ENCODE data around the gene GSN.

GSN gene

DNA sequence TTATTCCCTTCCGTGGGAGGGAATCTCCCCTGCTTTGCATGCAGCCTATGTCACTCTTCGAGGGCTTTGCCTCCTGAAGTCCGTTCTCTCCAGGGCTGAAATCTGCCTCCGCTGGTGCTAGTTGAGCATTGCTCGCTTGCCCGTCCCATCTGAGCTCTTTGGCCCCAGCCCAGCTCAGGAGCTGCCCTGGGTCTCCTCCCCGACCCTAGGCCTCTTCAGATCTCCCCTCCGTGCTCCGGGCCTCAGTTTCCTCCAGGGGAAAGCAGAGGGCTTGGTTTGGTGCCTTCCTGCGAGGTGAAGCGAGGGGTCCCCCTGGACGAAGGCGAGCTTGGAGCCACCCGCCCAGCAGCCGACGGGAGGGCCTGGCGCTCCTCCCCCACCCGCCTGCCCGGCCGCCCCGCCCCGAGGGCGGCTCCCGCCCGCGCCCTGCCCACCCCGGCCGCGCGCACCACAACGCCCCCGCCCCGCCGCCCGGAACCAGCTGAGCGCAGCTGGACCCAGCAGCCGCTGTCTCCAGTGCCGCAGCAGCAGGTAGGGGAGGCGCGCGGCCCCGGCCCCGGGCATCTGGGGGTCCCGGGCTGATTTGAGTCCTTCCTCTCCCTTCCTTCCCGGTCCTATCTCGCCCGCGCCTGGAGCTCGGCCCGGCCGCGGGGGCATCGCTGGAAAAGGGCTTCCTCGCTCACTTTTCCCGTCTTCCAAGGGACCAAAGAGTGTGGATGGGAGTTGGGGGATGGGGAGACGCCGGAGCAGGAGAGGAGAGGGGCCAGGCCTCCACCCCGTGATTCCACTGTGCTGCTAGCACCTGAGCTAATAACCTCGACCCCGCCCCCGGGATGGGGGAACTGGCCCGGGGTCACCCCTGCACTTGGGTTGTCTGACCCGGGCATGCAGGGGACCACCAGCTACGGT lies at the start of gene GSN:
GSN (plus strand) TSS at position 474 of the 909 bp plus-strand sequence. CDS start 33,810 bp downstream, outside the sequence.
- Histone ChIP-seq H3K4me2 (ENCODE audit: low read depth, low read length, poor library complexity, severe bottlenecking) (peak within 1 kb of the TSS; percentile 96), H4K20me1 (ENCODE audit: insufficient read depth, low read length, poor library complexity, severe bottlenecking) (no peaks in the 10 kb centered on the region), H3K79me2 (ENCODE audit: insufficient read depth, low read length) (peaks cover 12% of the 10 kb centered on the region), H3K4me3 (ENCODE audit: low read length, poor library complexity, severe bottlenecking) (peak within 1 kb of the TSS; percentile 83), H2AFZ (ENCODE audit: low read length) (peak within 1 kb of the TSS; percentile 84), H3K4me1 (ENCODE audit: insufficient read depth, low read length, poor library complexity, severe bottlenecking) (peaks cover 51% of the 10 kb centered on the region), H3F3A (ENCODE audit: low read depth) (peaks cover 3% of the 10 kb centered on the region; the same call in 1 of the 2 replicates), H3K9ac (ENCODE audit: low read depth, low read length, poor library complexity, severe bottlenecking) (peak within 1 kb of the TSS; percentile 80), H3K36me3 (ENCODE audit: insufficient read depth, low read length) (no peaks in the 10 kb centered on the region), H3K9me3 (ENCODE audit: insufficient read depth, low read depth, low read length) (no peaks in the 10 kb centered on the region), H3K27me3 (ENCODE audit: insufficient read depth, low read length, poor library complexity, severe bottlenecking) (no peaks in the 10 kb centered on the region), H3K9me2 (replicated peaks; ENCODE audit: low read depth, low read length) (no peaks in the 10 kb centered on the region)
- TF ChIP-seq EZH2phosphoT487 (IDR thresholded peaks at IDR 0.05; ENCODE audit: borderline replicate concordance) = no peak
- TF ChIP-seq, protein P1, sequence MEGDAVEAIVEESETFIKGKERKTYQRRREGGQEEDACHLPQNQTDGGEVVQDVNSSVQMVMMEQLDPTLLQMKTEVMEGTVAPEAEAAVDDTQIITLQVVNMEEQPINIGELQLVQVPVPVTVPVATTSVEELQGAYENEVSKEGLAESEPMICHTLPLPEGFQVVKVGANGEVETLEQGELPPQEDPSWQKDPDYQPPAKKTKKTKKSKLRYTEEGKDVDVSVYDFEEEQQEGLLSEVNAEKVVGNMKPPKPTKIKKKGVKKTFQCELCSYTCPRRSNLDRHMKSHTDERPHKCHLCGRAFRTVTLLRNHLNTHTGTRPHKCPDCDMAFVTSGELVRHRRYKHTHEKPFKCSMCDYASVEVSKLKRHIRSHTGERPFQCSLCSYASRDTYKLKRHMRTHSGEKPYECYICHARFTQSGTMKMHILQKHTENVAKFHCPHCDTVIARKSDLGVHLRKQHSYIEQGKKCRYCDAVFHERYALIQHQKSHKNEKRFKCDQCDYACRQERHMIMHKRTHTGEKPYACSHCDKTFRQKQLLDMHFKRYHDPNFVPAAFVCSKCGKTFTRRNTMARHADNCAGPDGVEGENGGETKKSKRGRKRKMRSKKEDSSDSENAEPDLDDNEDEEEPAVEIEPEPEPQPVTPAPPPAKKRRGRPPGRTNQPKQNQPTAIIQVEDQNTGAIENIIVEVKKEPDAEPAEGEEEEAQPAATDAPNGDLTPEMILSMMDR (conservative IDR thresholded peaks at IDR 0.05; ENCODE audit: low read length) = peak; percentile 42

DNA sequence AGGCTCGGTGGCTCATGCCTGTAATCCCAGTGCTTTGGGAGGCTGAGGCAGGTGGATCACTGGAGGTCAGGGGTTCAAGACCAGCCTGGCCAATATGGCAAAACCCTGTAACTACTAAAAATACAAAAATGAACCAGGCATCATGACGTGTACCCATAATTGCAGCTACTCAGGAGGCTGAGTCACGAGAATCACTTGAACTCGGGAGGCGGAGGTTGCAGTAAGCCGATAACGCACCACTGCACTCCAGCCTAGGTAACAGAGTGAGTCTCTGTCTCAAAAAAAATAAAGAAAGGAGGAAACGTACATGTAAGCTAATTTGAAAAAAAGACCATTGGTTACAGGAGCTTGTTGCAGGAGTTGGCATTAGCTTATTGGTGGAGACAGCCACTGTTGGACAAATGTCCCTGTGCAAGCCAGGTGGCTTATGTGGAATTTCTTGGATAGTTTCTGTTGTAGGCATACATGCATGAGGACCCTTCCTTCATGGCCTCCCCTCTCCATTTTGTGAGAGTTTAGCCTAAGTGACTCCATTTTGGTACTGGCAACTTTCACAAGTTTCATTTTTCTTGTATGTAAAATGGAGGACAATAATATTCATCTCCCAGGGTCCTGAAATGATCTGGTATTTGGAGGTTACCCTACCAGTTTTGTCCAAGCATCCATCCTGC lies 49.5 kb upstream of the GSN start:
- Histone ChIP-seq H3K4me3 (ENCODE audit: low read length, poor library complexity, severe bottlenecking) (no peak overlapping the region), H3K9ac (ENCODE audit: low read depth, low read length, poor library complexity, severe bottlenecking) (no peak overlapping the region), H3K9me2 (replicated peaks; ENCODE audit: low read depth, low read length) (no peaks in the 10 kb centered on the region), H3K4me2 (ENCODE audit: low read depth, low read length, poor library complexity, severe bottlenecking) (no peak overlapping the region), H3K36me3 (ENCODE audit: insufficient read depth, low read length) (no peaks in the 10 kb centered on the region), H3F3A (ENCODE audit: low read depth) (no peaks in the 10 kb centered on the region), H3K79me2 (ENCODE audit: insufficient read depth, low read length) (no peaks in the 10 kb centered on the region), H3K9me3 (ENCODE audit: insufficient read depth, low read depth, low read length) (no peaks in the 10 kb centered on the region), H2AFZ (ENCODE audit: low read length) (no peak overlapping the region), H3K4me1 (ENCODE audit: insufficient read depth, low read length, poor library complexity, severe bottlenecking) (peaks cover 11% of the 10 kb centered on the region), H3K27me3 (ENCODE audit: insufficient read depth, low read length, poor library complexity, severe bottlenecking) (no peaks in the 10 kb centered on the region), H4K20me1 (ENCODE audit: insufficient read depth, low read length, poor library complexity, severe bottlenecking) (no peaks in the 10 kb centered on the region)
- TF ChIP-seq EZH2phosphoT487 (IDR thresholded peaks at IDR 0.05; ENCODE audit: borderline replicate concordance) = no peak
- TF ChIP-seq, protein P1 (conservative IDR thresholded peaks at IDR 0.05; ENCODE audit: low read length) = no peak

DNA sequence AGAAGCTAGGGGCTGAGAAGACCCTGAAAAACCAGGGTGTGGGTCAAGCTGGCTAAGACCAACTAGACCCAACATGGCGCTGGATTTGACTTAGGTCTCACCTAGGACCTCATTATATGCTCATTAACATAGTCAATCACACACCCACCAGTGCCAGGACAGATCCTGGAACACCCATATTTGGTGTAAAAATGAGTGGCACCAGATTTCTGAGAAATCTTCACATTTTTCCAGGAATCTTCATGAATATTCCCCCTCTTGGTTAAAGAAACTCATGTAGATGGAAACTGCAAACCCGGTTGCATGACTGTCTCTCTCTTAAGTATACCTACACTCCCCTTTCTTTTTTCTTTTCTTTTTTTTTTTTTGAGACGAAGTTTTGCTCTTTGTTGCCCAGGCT lies 48.4 kb upstream of the GSN start:
- H2AFZ ChIP-seq (ENCODE audit: low read length) = no peak overlapping the region
- H4K20me1 ChIP-seq (ENCODE audit: insufficient read depth, low read length, poor library complexity, severe bottlenecking) = no peaks in the 10 kb centered on the region
- TF ChIP-seq EZH2phosphoT487 (IDR thresholded peaks at IDR 0.05; ENCODE audit: borderline replicate concordance) = no peak
- TF ChIP-seq, protein P1 (conservative IDR thresholded peaks at IDR 0.05; ENCODE audit: low read length) = no peak
- no peaks in the 10 kb centered on the region for H3K79me2 ChIP-seq (ENCODE audit: insufficient read depth, low read length)
- H3F3A ChIP-seq (ENCODE audit: low read depth) = no peaks in the 10 kb centered on the region
- no peaks in the 10 kb centered on the region for H3K36me3 ChIP-seq (ENCODE audit: insufficient read depth, low read length)
- H3K27me3 ChIP-seq (ENCODE audit: insufficient read depth, low read length, poor library complexity, severe bottlenecking) = no peaks in the 10 kb centered on the region
- H3K9me2 ChIP-seq (replicated peaks; ENCODE audit: low read depth, low read length) = no peaks in the 10 kb centered on the region
- H3K9ac ChIP-seq (ENCODE audit: low read depth, low read length, poor library complexity, severe bottlenecking) = no peak overlapping the region
- no peak overlapping the region for H3K4me3 ChIP-seq (ENCODE audit: low read length, poor library complexity, severe bottlenecking)
- H3K9me3 ChIP-seq (ENCODE audit: insufficient read depth, low read depth, low read length) = no peaks in the 10 kb centered on the region
- H3K4me1 ChIP-seq (ENCODE audit: insufficient read depth, low read length, poor library complexity, severe bottlenecking) = peaks cover 11% of the 10 kb centered on the region
- no peak overlapping the region for H3K4me2 ChIP-seq (ENCODE audit: low read depth, low read length, poor library complexity, severe bottlenecking)
